Measurements from ENCODE around the gene ZNF784.

ZNF784 gene

GRCh38 chr19:55642153-55643002 is 18.0 kb upstream of the ZNF784 start:
- DNase-seq: no peak

GRCh38 chr19:55641426-55642152 is 17.2 kb upstream of the ZNF784 start:
- no peak for DNase-seq

- peak; percentile 53 for DNase-seq
Measured at GRCh38 chr19:55640577-55641425, 16.4 kb upstream of the ZNF784 start, which contains the start of gene ZNF580. Gene ZNF580, plus strand, starts transcription at chr19:55641002. Its CDS starts 1,507 bp downstream, at chr19:55642509.

GRCh38 chr19:55640043-55640576 is 15.7 kb upstream of the ZNF784 start:
- DNase-seq: peak; percentile 47

- DNase-seq: no peak
Measured at GRCh38 chr19:55638864-55639359, 14.5 kb upstream of the ZNF784 start.

GRCh38 chr19:55637534-55637933 is 13.2 kb upstream of the ZNF784 start:
- no peak for DNase-seq

GRCh38 chr19:55636723-55637122 is 12.4 kb upstream of the ZNF784 start:
- no peak for DNase-seq

DNA sequence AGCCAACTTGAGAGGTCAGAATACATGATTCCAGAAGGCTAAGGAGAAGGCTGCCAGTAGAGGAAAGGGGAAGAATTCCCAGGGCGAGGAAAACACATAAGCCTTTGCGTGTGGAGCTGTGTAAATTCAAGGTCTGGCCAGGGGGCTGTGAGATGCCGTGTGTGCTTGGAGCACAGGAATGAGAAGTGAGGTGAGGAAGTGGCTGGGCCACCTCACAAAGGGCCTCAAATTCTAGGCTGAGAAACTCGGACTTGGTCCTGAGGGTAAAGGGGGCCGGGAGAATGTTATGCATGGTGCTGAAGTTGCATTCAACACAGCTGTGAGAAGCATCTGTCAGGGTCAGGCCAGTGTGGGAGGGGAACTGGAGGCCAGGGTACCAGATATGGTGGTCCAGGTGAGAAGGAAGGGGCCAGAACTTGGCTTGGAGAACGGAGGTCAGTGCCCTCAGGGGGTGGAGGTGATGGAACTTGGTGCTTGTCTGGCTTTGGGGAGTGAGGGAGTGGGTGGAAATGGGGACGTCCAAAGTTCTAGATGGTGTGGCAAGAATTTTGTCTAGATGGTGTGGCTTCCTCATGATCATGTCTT is 11.6 kb upstream of the ZNF784 start:
- DNase-seq: no peak

DNA sequence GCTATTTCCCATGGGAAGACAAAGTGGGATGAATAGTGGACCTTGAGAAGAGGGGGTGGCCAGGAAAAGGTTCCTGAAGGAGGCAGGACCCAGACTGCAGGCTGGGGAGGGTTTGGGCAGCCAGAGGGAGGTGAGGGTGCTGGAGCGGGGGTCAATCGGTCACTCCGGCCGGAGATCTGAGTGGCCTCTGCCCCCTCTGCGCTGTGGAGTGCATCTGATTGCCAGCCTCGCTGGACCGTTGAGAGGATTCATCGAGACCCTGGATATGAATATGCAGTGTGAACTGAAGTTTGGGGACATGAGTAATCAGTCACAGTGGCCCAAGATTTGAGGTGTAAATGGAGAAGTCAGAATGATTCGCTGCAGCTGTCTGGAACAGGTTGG is 11.0 kb upstream of the ZNF784 start:
- DNase-seq: no peak

DNA sequence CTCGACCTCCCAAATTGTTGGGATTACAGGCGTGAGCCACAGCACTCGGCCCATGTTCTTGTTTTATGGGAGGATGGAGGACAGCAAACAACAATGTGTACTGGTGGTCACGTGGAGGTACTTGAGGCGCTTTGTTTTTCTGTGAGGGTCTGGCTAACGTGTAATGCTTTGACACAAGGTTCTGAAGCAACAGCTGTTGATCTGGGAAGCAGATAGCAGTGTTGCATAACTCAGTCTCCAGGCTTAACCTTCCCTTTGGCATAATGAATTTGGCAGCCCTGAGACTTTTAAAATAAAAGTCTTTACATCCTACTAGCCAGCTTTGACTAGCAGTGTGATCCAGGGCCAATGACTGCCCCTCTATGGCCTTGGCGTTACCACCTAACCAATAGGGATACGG is 9.5 kb upstream of the ZNF784 start:
- DNase-seq: peak; percentile 33

DNA sequence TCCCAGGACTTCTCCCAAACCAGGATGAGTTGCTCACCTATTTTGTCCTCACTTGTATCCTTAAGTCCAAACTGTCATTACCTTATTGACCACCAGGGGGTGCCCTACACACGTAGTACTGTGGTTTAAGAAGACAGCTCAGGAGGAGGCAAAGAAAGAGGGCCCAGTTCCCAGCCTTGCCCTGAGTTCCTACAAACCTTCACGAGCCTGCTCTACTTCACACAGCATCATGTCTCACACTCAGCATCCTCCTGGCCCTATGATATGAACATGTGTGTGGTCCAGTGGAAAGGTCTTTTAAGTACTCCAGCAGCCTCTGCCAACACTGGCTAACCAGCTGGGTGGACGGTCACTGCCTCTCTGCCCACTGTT is 8.1 kb upstream of the ZNF784 start:
- peak; percentile 76 for DNase-seq

- DNase-seq: no peak
Measured at GRCh38 chr19:55626350-55626749, 2.0 kb upstream of the ZNF784 start.

GRCh38 chr19:55625004-55625326 is 599 bp upstream of the ZNF784 start:
- DNase-seq: no peak

DNA sequence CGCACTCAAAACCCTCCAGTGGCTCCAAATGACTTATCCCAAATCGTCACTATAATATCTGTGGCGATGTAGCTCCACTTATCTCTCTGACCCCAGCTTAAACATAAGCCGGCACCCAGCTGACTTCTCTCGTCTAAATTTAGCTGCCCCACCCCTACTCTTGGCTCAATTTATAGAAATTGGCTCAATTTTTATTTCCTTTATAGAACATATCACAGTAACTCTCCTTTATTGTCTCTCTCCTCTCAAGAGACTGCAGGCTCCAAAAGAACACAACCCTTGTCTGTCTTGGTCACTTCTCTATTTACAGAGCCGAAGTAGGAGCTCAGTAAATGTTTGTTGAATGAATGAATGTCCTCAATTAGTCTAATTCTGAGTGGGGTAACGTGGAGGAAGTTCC is 805 bp downstream of the ZNF784 start:
- DNase-seq: no peak

DNA sequence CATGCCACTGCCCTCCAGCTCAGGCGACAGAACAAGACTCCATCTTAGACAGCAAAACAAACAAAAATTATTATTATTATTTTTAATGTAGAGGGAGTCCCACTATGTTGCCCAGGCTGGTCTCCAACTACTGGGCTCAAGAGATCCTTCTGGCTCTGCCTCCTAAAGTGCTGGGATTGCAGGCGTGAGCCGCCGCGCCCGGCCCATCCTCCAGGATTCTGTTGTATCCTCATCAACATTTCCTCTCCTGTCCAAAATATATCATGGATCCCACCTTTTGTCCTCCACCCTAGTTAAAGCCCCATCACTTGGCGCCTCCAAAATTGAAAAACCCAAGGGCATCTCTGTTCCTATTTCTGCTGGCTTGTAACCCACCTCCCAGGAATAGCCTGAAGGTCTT is 1.2 kb downstream of the ZNF784 start:
- DNase-seq: no peak

DNA sequence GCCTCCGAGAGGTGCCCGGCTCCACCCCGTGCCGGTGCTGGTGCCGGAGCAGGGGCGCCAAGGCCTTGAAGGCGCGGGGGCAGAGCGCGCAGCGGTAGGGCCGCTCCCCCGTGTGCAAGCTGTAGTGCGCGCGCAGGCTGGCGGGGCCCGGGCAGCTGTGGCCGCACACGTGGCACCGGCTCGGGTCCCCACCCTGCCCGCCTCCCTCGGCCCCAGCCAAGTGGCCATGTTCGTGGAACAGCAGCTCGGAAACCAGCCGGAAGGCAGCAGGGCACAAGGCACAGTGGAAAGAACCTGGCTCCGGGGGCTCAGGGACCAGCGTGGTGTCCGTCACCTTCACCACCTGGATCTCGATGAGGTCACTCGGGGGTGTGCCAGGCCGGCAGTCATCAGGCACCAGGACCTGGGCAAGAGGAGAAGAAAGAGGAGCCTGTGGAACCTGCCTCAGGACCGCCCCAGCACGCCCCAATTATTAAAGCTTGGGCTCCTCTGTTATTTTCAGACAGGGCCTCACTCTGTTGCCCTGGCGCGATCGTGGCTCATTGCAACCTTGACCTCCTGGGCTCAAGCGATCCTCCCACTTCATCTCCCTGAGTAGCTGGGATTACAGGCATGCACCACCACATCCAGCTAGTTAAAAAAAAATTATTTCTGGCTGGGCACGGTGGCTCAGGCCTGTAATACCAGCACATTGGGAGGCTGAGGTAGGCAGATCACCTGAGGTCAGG is 2.0 kb downstream of the ZNF784 start:
- no peak for DNase-seq

- no peak for DNase-seq
Measured at GRCh38 chr19:55621673-55622231, 2.6 kb downstream of the ZNF784 start.

GRCh38 chr19:55621205-55621672 is 3.1 kb downstream of the ZNF784 start:
- no peak for DNase-seq

GRCh38 chr19:55620410-55621204 is 3.8 kb downstream of the ZNF784 start:
- no peak for DNase-seq

DNA sequence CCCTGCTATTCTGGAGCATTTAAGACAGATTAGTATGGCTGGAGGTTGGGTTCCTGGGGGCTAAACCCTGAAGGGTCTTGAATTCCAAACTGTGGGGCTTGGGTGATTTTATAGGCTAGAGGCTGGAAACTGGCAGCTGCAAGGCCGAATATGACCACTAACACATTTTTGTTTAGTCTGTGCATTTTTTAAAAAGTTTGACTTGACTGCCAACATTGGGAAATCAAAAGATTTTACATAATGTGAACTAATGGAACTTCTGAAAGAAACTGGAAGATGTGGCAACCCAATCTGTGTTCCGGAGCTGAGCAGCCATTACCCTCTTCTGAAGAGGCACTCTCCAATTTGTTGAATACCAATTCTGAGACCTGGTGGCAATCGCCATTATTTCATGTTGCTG is 5.1 kb downstream of the ZNF784 start:
- no peak for DNase-seq

GRCh38 chr19:55618426-55618825 is 5.9 kb downstream of the ZNF784 start:
- no peak for DNase-seq

Data from NCI-H2029 (cell line).